Epithelial cell of esophagus (primary cell): Measurements from ENCODE around the gene SSBP3.

ENCODE experiments used
- DNase-seq: peaks from one replicate; pipeline ENCODE4 v3.0.0; 2010; ENCODE audit warnings: low read depth
- H3K4me3 ChIP-seq: 2 replicates; pipeline ENCODE4 v1.5.1; 2011; ENCODE audit warnings: mild to moderate bottlenecking, low read length, control low read depth
- TF ChIP-seq, protein P1 (sequence below): IDR thresholded peaks from 2 replicates; pipeline ENCODE4 v1.5.1; 2011; ENCODE audit warnings: low read depth, mild to moderate bottlenecking, low read length, control low read depth, inconsistent platforms; ENCODE audit not compliant: insufficient read depth; ENCODE audit errors: missing control alignments

SSBP3 gene

GRCh38 chr1:54409156-54410142 is 3.3 kb upstream of the SSBP3 start:
- TF ChIP-seq, protein P1, sequence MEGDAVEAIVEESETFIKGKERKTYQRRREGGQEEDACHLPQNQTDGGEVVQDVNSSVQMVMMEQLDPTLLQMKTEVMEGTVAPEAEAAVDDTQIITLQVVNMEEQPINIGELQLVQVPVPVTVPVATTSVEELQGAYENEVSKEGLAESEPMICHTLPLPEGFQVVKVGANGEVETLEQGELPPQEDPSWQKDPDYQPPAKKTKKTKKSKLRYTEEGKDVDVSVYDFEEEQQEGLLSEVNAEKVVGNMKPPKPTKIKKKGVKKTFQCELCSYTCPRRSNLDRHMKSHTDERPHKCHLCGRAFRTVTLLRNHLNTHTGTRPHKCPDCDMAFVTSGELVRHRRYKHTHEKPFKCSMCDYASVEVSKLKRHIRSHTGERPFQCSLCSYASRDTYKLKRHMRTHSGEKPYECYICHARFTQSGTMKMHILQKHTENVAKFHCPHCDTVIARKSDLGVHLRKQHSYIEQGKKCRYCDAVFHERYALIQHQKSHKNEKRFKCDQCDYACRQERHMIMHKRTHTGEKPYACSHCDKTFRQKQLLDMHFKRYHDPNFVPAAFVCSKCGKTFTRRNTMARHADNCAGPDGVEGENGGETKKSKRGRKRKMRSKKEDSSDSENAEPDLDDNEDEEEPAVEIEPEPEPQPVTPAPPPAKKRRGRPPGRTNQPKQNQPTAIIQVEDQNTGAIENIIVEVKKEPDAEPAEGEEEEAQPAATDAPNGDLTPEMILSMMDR: no peak
- H3K4me3 ChIP-seq: no peak overlapping the region
- DNase-seq: peak; percentile 20

- peak; percentile 87 for DNase-seq
- H3K4me3 ChIP-seq: no peak overlapping the region
- TF ChIP-seq, protein P1: no peak
Observed at GRCh38 chr1:54408147-54409066, 2.2 kb upstream of the SSBP3 start.

DNA sequence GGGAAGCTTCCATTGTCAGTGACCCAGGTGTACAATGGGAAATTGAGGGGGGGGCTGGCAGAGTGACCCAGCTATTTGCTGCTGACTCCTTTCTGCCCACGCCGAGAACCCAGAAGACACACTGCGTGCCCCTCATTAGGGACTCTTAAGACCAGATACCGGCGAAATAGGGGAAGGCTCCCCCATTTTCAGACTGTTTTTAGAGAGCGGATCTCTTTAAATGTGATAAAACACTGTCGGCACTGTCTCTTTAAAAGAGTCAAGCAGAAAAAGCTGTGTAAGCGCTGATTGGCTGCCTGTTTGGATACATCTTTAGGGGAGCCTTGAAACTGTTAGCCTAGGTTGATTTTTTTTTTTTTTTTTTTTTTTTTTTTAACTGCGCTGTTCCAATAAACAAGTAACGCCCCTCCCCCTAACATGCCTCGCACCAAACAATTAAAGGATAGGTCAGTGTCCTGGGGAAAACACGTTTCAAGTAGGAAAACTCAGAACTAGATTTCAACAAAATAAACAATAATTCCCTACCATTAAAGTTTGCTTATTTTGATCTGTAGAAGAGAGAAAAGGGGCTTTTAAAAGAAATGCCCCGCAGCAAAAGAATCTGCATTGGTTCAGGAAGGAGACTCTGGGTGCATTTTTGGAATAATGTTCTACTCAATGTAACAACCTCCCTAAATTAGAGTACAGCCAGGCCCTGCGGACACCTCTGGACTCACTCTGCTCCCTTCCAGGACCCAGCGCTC is 1.4 kb upstream of the SSBP3 start:
- TF ChIP-seq, protein P1: no peak
- H3K4me3 ChIP-seq: peak overlapping the region; percentile 67
- peak; percentile 92 for DNase-seq

- TF ChIP-seq, protein P1: no peak
- H3K4me3 ChIP-seq: peak overlapping the region; percentile 67
- DNase-seq: no peak
Observed at GRCh38 chr1:54407154-54407403, 885 bp upstream of the SSBP3 start.

DNA sequence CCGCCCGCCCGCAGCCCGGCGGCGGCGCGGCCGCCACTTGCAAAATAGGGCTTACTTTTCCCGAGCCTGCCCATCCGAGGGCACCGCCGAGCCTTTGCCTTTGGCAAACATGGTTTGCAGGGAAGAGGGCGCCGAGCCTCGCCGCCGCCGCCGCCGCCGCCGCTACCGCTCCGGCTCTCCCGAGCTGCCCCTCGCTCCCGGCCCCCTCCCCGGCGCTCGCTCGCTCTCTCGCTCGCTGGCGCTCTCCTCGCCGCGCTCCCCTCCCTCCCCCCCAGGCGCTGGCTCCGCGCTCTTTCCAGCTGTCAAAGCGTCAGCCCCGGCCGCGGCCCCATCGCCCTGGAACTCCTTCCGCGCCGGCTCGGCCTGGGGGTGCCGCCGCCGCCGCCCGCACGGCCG is 298 bp downstream of the SSBP3 start:
- TF ChIP-seq, protein P1: no peak
- peak; percentile 26 for DNase-seq
- H3K4me3 ChIP-seq: peak overlapping the region; percentile 50
